Heart left ventricle (tissue), 16 donors: ENCODE results near the gene OR6Q1. TPM values are rescaled to one million over a fixed set of nuclear protein-coding genes. Genes with fewer than 3 reads are reported as not detected.

Experiments
- ATAC-seq, 4 donors: fragments of 200-7000 bp; cut with Tn5 transposase; one replicate each; pipeline ENCODE4 v1.9.1; 2020 to 2022; ENCODE audit warnings: moderate library complexity in 4 of 4, mild to moderate bottlenecking in 3 of 4, moderate number of reproducible peaks in 1 of 4
- DNase-seq, 5 donors: peaks; one replicate each; pipeline ENCODE4 v3.0.0-alpha.2; 2020
- H3K27ac ChIP-seq, 12 donors: fragments of 200-600 bp; sonication (generic) in 4 of 12; one replicate each; pipeline versions ENCODE4 v1.5.0 to v1.8.0; 2016 to 2022; ENCODE audit warnings: mild to moderate bottlenecking in 2 of 12
- H3K27me3 ChIP-seq, 9 donors: fragments of 200-600 bp; sonication (generic) in 2 of 9; one replicate each; pipeline versions ENCODE4 v1.5.1 to v1.8.0; 2016 to 2022; ENCODE audit warnings: mild to moderate bottlenecking in 3 of 9
- H3K36me3 ChIP-seq, 9 donors: fragments of 200-600 bp; sonication (generic) in 2 of 9; one replicate each; pipeline versions ENCODE4 v1.5.0 to v1.8.0; 2018 to 2022; ENCODE audit warnings: mild to moderate bottlenecking in 2 of 9
- H3K4me1 ChIP-seq, 12 donors: fragments of 200-600 bp; sonication (generic) in 4 of 12; one replicate each; pipeline versions ENCODE4 v1.5.0 to v1.8.0; 2016 to 2022; ENCODE audit warnings: mild to moderate bottlenecking in 3 of 12
- H3K4me3 ChIP-seq, 12 donors: fragments of 200-600 bp; sonication (generic) in 4 of 12; one replicate each; pipeline versions ENCODE4 v1.5.0 to v1.8.0; 2017 to 2022; ENCODE audit warnings: mild to moderate bottlenecking in 9 of 12, moderate library complexity in 4 of 12
- H3K9me3 ChIP-seq, 12 donors: fragments of 200-600 bp; sonication (generic) in 4 of 12; one replicate each; pipeline versions ENCODE4 v1.5.0 to v1.8.0; 2016 to 2022; ENCODE audit warnings: mild to moderate bottlenecking in 1 of 12
- POLR2A ChIP-seq, 2 donors: fragments of 450-650 bp; IDR thresholded peaks; one replicate each; pipeline ENCODE4 v1.6.1; 2017; ENCODE audit warnings: antibody characterized with exemption in 2 of 2, mild to moderate bottlenecking in 2 of 2, moderate library complexity in 2 of 2
- WGBS, 4 donors: extraction: QIAGEN DNeasy Blood & Tissue Kit in 2 of 4; methylation state at CpG; one replicate each; pipeline versions ENCODE4 v1.1.5 to v1.1.7; 2013 to 2018; 5-methylcytosine and 5-hydroxymethylcytosine counted together
- intact Hi-C, 10 donors: fragments of 100-400 bp; cut with DNase I; formaldehyde crosslinking; loops; one replicate each; pipeline versions ENCODE4 v1.11.1 to v1.14.2; 2022
- polyA plus RNA-seq, 2 donors: library from polyadenylated mRNA; stranded (reverse); fragments of 200-250 nt; gene quantifications; one replicate each; pipeline ENCODE4 v1.2.3, GENCODE V29; 2013
- total RNA-seq, 9 donors: library from RNA; depleted of rRNA in 2 of 9; stranded (reverse); fragments of >200 nt in 2 of 9; fragmentation: NEBNext Ultra II Directional in 3 of 9; extraction: Animal tissue kit (Norgen Biotek cat#: 25700) in 3 of 9; gene quantifications; one replicate each; pipeline versions ENCODE4 v1.1.0 to v1.2.4, GENCODE V29; 2016 to 2023
- TF ChIP-seq, protein P1 (sequence below), 12 donors: fragments of 200-600 bp; sonication (generic) in 4 of 12; IDR thresholded peaks; one replicate each; pipeline versions ENCODE4 v1.5.0 to v1.8.0; 2018 to 2022; ENCODE audit warnings: antibody characterized with exemption in 12 of 12, mild to moderate bottlenecking in 5 of 12
- donor health status: ischemic (EF 13 %, LVEDD 7.1; RV severe dilation, severe dysfunction).
- donor health status: healthy with polysubstance abuse.
- donor health status: DM: no; HTN: yes; CAD: no.
- donor health status: DM: no; HTN: no; CAD: no.
- donor health status: ischemic (EF 25% LVEDD 6.9; RV normal size, moderate dysfunction).
- donor health status: ischemic (EF 25% LVEDD 5.7; RV mildly dilated, moderate dysfunction).
- donor health status: healthy.
- donor health status: DM: yes; HTN: yes; CAD: no.
- donor health status: ischemic (EF 35%, LVEDD 5.7; RV mildly dilated, moderate dysfunction).
- donor health status: nonischemic (EF 11% LVEDD 7.7; RV severe dilation, severe dysfunction).
- donor health status: DM: yes; HTN: yes; CAD: no.
- donor health status: PGD.
- donor health status: ischemic (EF 29% LVEDD 5.4; RV normal size, mild dysfunction).
- donor health status: nonischemic (EF 23%, LVEDD 6.1; RV moderate dilation, normal function).

OR6Q1 gene
- total and polyA plus RNA-seq, 11 donors: not detected

DNA sequence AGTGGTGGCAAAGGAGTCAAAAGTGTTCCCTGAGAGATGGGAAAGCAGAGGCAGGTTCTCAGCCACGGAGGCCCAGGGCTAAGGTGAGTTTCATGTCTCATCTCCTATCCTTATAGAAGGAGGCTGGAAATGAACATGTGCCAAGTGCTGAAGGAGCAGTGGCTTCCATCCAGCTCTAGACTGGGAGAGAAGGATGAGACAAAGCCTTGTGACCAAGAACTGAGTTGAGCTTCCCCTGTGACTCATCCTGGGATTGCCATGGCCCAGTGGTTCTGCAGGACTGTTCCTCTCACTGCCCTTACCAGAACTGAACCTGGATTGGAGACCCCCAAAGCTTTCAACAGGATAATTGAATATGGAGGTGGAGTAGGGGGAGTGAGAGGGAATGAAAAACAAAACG is 23.8 kb upstream of the OR6Q1 start:
- DNase-seq (no peak), ATAC-seq (no peak)
- no peak overlapping the region for H3K27ac ChIP-seq
- 60 to 79% (median 77%) methylated on average over 2 of the region's 2 CpGs for WGBS, 4 donors
- H3K4me3 ChIP-seq: no peak overlapping the region
- no peak for TF ChIP-seq POLR2A (IDR thresholded peaks at IDR 0.05)
- TF ChIP-seq, protein P1, sequence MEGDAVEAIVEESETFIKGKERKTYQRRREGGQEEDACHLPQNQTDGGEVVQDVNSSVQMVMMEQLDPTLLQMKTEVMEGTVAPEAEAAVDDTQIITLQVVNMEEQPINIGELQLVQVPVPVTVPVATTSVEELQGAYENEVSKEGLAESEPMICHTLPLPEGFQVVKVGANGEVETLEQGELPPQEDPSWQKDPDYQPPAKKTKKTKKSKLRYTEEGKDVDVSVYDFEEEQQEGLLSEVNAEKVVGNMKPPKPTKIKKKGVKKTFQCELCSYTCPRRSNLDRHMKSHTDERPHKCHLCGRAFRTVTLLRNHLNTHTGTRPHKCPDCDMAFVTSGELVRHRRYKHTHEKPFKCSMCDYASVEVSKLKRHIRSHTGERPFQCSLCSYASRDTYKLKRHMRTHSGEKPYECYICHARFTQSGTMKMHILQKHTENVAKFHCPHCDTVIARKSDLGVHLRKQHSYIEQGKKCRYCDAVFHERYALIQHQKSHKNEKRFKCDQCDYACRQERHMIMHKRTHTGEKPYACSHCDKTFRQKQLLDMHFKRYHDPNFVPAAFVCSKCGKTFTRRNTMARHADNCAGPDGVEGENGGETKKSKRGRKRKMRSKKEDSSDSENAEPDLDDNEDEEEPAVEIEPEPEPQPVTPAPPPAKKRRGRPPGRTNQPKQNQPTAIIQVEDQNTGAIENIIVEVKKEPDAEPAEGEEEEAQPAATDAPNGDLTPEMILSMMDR (IDR thresholded peaks at IDR 0.05): no peak
- no peaks in the 10 kb centered on the region for H3K9me3 ChIP-seq
- H3K27me3 ChIP-seq: no peaks in the 10 kb centered on the region
- intact Hi-C loops: no loop called here
- peaks cover 0 to 27% (median 5%) of the 10 kb centered on the region in 12 donors for H3K4me1 ChIP-seq
- no peaks in the 10 kb centered on the region for H3K36me3 ChIP-seq

DNA sequence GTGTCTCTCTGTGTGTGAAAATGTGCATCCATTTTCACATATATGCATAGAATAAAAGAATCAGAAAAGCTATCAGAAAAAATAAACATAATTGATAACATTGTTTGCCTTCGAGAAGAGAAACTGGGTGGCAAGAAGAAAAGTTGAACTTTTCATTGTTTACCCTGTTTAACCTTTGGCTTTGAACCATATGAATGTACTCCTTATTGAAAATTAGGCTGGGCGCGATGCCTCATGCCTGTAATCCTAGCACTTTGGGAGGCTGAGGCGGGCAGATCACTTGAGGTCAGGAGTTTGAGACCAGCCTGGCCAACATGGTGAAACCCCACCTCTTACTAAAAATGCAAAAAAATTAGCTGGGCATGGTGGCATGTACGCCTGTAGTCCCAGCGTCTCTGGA is 19.0 kb upstream of the OR6Q1 start:
- intact Hi-C loops: no loop called here
- no peaks in the 10 kb centered on the region for H3K9me3 ChIP-seq
- H3K36me3 ChIP-seq: no peaks in the 10 kb centered on the region
- no peaks in the 10 kb centered on the region for H3K4me1 ChIP-seq
- no peaks in the 10 kb centered on the region for H3K27me3 ChIP-seq
- no peak for ATAC-seq
- TF ChIP-seq, protein P1 (IDR thresholded peaks at IDR 0.05): no peak
- no peak overlapping the region for H3K27ac ChIP-seq
- WGBS, 4 donors: 72 to 85% (median 81%) methylated on average over 6 of the region's 6 CpGs
- no peak overlapping the region for H3K4me3 ChIP-seq
- no peak for DNase-seq

DNA sequence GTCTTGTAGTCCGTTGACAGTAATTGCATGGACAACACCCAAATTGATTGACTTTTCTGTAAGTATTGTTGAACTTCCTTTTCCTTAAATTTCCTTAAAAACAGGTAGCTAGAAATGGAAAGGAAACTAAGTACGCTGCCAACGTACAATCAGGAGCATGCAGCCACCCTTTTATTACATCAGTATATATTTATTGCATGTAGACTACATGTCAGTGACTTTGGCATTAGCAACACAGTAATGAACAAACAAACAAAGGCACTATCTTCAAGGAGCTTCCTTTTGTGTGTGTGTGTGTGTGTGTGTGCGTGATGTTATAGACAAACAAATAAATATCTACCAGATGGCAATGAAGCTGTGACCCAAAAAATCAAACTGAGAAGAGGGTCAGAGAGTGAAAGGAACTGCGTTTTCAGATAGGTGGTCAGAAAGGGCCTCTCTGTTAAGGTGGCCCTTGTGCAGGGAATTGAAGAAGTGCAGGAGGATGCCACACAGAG is 7.3 kb upstream of the OR6Q1 start, which contains the start of gene OR9Q1:
TSS of gene OR9Q1 (plus strand) at position 447 of the 497 bp plus-strand sequence. CDS start 155,564 bp downstream, outside the sequence.
- intact Hi-C loops: loop anchor here in 2 of 10 donors (5.0 to 10.0 kb wide), 3 partner anchors 86 to 261 kb away; no protein-coding TSS in a partner anchor
- H3K27ac ChIP-seq: peak within 1 kb of the TSS; percentile 51 to 85 (median 77)
- H3K4me1 ChIP-seq: peaks cover 0 to 35% (median 21%) of the 10 kb centered on the region in 12 donors
- no peak for TF ChIP-seq POLR2A (IDR thresholded peaks at IDR 0.05)
- TF ChIP-seq, protein P1 (IDR thresholded peaks at IDR 0.05): no peak
- H3K27me3 ChIP-seq: no peaks in the 10 kb centered on the region
- no peaks in the 10 kb centered on the region for H3K36me3 ChIP-seq
- ATAC-seq (no peak), DNase-seq (no peak)
- no peaks in the 10 kb centered on the region for H3K9me3 ChIP-seq
- WGBS, 4 donors: 52 to 68% (median 53%) methylated on average over 5 of the region's 5 CpGs
- peak within 1 kb of the TSS in 1 of 12 donors; percentile 10 for H3K4me3 ChIP-seq

DNA sequence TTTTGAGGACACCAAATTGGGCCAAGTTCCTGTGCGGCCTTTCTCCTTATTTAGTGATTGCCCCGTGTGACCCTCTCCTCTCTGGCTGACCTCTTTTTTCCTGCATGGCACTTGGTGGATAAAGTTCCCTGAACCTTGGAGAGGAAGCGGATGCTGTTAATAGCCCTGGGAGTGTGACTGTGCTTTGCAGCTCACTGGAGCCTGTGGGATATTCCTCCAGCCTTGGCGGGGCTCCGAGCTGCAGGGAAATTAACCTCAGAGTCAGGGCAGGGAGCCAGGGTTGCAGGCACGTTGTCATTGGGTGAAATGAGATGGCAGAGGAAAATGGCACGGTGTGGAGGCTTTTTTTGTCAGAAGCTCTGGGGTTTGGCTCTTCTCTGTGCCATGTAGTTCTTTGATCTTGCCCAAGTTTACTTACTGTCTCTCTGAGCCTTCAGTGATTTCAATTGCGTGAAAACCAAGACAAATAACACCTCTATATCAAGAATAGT is 6.1 kb upstream of the OR6Q1 start:
- peak; percentile 92 to 96 (median 94) for ATAC-seq
- H3K4me3 ChIP-seq: no peak overlapping the region
- H3K36me3 ChIP-seq: no peaks in the 10 kb centered on the region
- peaks cover 0 to 44% (median 25%) of the 10 kb centered on the region in 12 donors for H3K4me1 ChIP-seq
- intact Hi-C loops: loop anchor here in 2 of 10 donors (2.0 to 10.0 kb wide), 5 partner anchors 20 to 260 kb away; no protein-coding TSS in a partner anchor
- peak; percentile 83 to 89 (median 86) for DNase-seq
- WGBS, 4 donors: 11 to 38% (median 28%) methylated on average over 8 of the region's 8 CpGs
- no peaks in the 10 kb centered on the region for H3K9me3 ChIP-seq
- H3K27ac ChIP-seq: peak overlapping the region in 11 of 12 donors; percentile 51 to 85 (median 77)
- TF ChIP-seq, protein P1 (IDR thresholded peaks at IDR 0.05): no peak
- no peak for TF ChIP-seq POLR2A (IDR thresholded peaks at IDR 0.05)
- no peaks in the 10 kb centered on the region for H3K27me3 ChIP-seq
